Fibroblast of the aortic adventitia (primary cell): Measurements from ENCODE around the gene TEX36. TPM values are rescaled to one million over a fixed set of nuclear protein-coding genes. Genes with fewer than 3 reads are reported as not detected.

Experiments used
- DNase-seq: peaks from one replicate; pipeline ENCODE4 v3.0.0-alpha.2; 2010; ENCODE audit warnings: low read depth
- H3K4me3 ChIP-seq: 2 replicates; pipeline ENCODE4 v1.5.1; 2011; ENCODE audit warnings: low read depth, mild to moderate bottlenecking, control low read depth, low read length, moderate library complexity
- CTCF ChIP-seq: IDR thresholded peaks from 2 replicates; pipeline ENCODE4 v1.5.1; 2011; ENCODE audit warnings: mild to moderate bottlenecking, low read length, control low read depth, inconsistent platforms; ENCODE audit not compliant: insufficient read depth
- total RNA-seq: library from RNA; depleted of rRNA; stranded (reverse); fragments of >200 nt; gene quantifications from 2 replicates; pipeline ENCODE4 v1.2.3, GENCODE V29; 2012; ENCODE audit warnings: low replicate concordance

Gene TEX36
- total RNA-seq, 1 donor: 2.1 TPM

GRCh38 chr10:125609859-125610258 lies 73.1 kb downstream of the TEX36 start:
- no peak for DNase-seq
- TF ChIP-seq CTCF: no peak
- H3K4me3 ChIP-seq: no peak overlapping the region

GRCh38 chr10:125608474-125608873 lies 74.5 kb downstream of the TEX36 start:
- no peak for DNase-seq
- TF ChIP-seq CTCF: no peak
- H3K4me3 ChIP-seq: no peak overlapping the region

GRCh38 chr10:125607689-125608290 lies 75.2 kb downstream of the TEX36 start:
- TF ChIP-seq CTCF: no peak
- no peak overlapping the region for H3K4me3 ChIP-seq
- no peak for DNase-seq

GRCh38 chr10:125606414-125607010 lies 76.5 kb downstream of the TEX36 start:
- H3K4me3 ChIP-seq: no peak overlapping the region
- DNase-seq: peak; percentile 11
- TF ChIP-seq CTCF: no peak

Other genes with a start within 250 kb of the TEX36 start
- gene EDRF1, start 36.5 kb upstream of the TEX36 start, total RNA-seq: 15.7 and 27.2 TPM in 2 replicates
- 0.09 TPM in 1 of 2 replicates, not detected in the other for gene MMP21, start 92.7 kb upstream of the TEX36 start, total RNA-seq
- gene UROS, start 140.1 kb upstream of the TEX36 start, total RNA-seq: 74.7 and 131 TPM in 2 replicates
- gene BCCIP, start 140.4 kb upstream of the TEX36 start, total RNA-seq: 44.9 and 48.1 TPM in 2 replicates
- gene DHX32, start 198.1 kb upstream of the TEX36 start, total RNA-seq: 20.2 and 31.3 TPM in 2 replicates
- 2.3 and 20.4 TPM in 2 replicates for gene FANK1, start 213.4 kb upstream of the TEX36 start, total RNA-seq